Mesenchymal stem cell (in vitro differentiated cells and primary cell): Measurements from ENCODE around the gene RANBP10.

ENCODE experiments used
- DNase-seq: peaks from one replicate; pipeline ENCODE4 v3.0.0-alpha.2; 2013
- H2AFZ ChIP-seq: one replicate; pipeline ENCODE4 v1.6.1; 2013; ENCODE audit warnings: low read depth, mild to moderate bottlenecking, control low read depth, inconsistent platforms, low read length, moderate library complexity
- H2AK5ac ChIP-seq: 2 replicates; pipeline ENCODE4 v1.6.1; 2013; ENCODE audit warnings: low read length, moderate library complexity, mild to moderate bottlenecking, inconsistent platforms; ENCODE audit not compliant: severe bottlenecking
- H2BK120ac ChIP-seq: one replicate; pipeline ENCODE4 v1.6.1; 2013; ENCODE audit warnings: low read depth, mild to moderate bottlenecking, inconsistent platforms, low read length, moderate library complexity
- H2BK12ac ChIP-seq, 2 experiments: one replicate each; pipeline ENCODE4 v1.6.1; 2013; ENCODE audit warnings: inconsistent platforms in 2 of 2, low read length in 2 of 2, mild to moderate bottlenecking in 2 of 2, moderate library complexity in 2 of 2, control low read depth in 1 of 2
- H2BK15ac ChIP-seq: one replicate; pipeline ENCODE4 v1.6.1; 2013; ENCODE audit warnings: mild to moderate bottlenecking, low read depth, inconsistent platforms; ENCODE audit not compliant: poor library complexity, severe bottlenecking
- H2BK5ac ChIP-seq: 2 replicates; pipeline ENCODE4 v1.6.1; 2013; ENCODE audit warnings: low read depth, mild to moderate bottlenecking, low read length, control low read depth, inconsistent platforms; ENCODE audit not compliant: poor library complexity, severe bottlenecking
- H3K14ac ChIP-seq, 2 experiments: one replicate each; pipeline ENCODE4 v1.6.1; 2013; ENCODE audit warnings: inconsistent platforms in 2 of 2, low read length in 2 of 2, control low read depth in 1 of 2, mild to moderate bottlenecking in 1 of 2, moderate library complexity in 1 of 2
- H3K18ac ChIP-seq, 2 experiments: one replicate each; pipeline ENCODE4 v1.6.1; 2013; ENCODE audit warnings: inconsistent platforms in 2 of 2, low read length in 2 of 2, control low read depth in 1 of 2, low read depth in 1 of 2, mild to moderate bottlenecking in 1 of 2
- H3K23ac ChIP-seq, 2 experiments: one replicate each; pipeline ENCODE4 v1.6.1; 2013; ENCODE audit warnings: inconsistent platforms in 2 of 2, low read length in 2 of 2, mild to moderate bottlenecking in 2 of 2, moderate library complexity in 2 of 2, control low read depth in 1 of 2
- H3K27ac ChIP-seq: 2 replicates; pipeline ENCODE4 v1.5.1; 2013; ENCODE audit warnings: mild to moderate bottlenecking, moderate library complexity, low read length, control low read depth, inconsistent platforms; ENCODE audit not compliant: poor library complexity, severe bottlenecking
- H3K27me3 ChIP-seq, 2 experiments: 2 replicates each; pipeline versions ENCODE4 v1.6.1 to v1.7.0; 2013; ENCODE audit warnings: low read length in 2 of 2, mild to moderate bottlenecking in 2 of 2, moderate library complexity in 2 of 2, control low read depth in 1 of 2, inconsistent platforms in 1 of 2; ENCODE audit not compliant: control insufficient read depth in 1 of 2, insufficient read depth in 1 of 2
- H3K36me3 ChIP-seq, 2 experiments: 2 replicates each; pipeline versions ENCODE4 v1.6.1 to v1.7.0; 2013; ENCODE audit warnings: low read length in 2 of 2, control low read depth in 1 of 2, inconsistent platforms in 1 of 2, low read depth in 1 of 2, mild to moderate bottlenecking in 1 of 2; ENCODE audit not compliant: insufficient read depth in 2 of 2, control insufficient read depth in 1 of 2
- H3K4ac ChIP-seq, 2 experiments: one replicate each; pipeline ENCODE4 v1.6.1; 2013; ENCODE audit warnings: inconsistent platforms in 2 of 2, low read length in 2 of 2, mild to moderate bottlenecking in 2 of 2, moderate library complexity in 2 of 2, control low read depth in 1 of 2, low read depth in 1 of 2
- H3K4me1 ChIP-seq: 2 replicates; pipeline ENCODE4 v1.6.1; 2013; ENCODE audit warnings: low read depth, low read length, control low read depth; ENCODE audit not compliant: control insufficient read depth, insufficient read depth
- H3K4me2 ChIP-seq: 2 replicates; pipeline ENCODE4 v1.6.1; 2013; ENCODE audit warnings: low read length, mild to moderate bottlenecking, inconsistent platforms; ENCODE audit not compliant: poor library complexity, severe bottlenecking
- H3K4me3 ChIP-seq, 2 experiments: 2 replicates each; pipeline versions ENCODE4 v1.5.1 to v1.7.0; 2013; ENCODE audit warnings: low read length in 2 of 2, mild to moderate bottlenecking in 2 of 2, control low read depth in 1 of 2, low read depth in 1 of 2; ENCODE audit not compliant: insufficient read depth in 1 of 2
- H3K79me1 ChIP-seq: replicated peaks from 2 replicates; pipeline ENCODE4 v1.6.1; 2013; ENCODE audit warnings: mild to moderate bottlenecking, control low read depth, low read length, inconsistent platforms; ENCODE audit not compliant: poor library complexity, severe bottlenecking
- H3K9ac ChIP-seq: 2 replicates; pipeline ENCODE4 v1.7.0; 2013; ENCODE audit warnings: mild to moderate bottlenecking, low read length, moderate library complexity
- H3K9me3 ChIP-seq: 2 replicates; pipeline ENCODE4 v1.7.0; 2013; ENCODE audit warnings: mild to moderate bottlenecking, low read length; ENCODE audit not compliant: control insufficient read depth
- H4K8ac ChIP-seq: one replicate; pipeline ENCODE4 v1.6.1; 2013; ENCODE audit warnings: inconsistent platforms, mild to moderate bottlenecking, low read length, moderate library complexity
- H4K91ac ChIP-seq: one replicate; pipeline ENCODE4 v1.6.1; 2013; ENCODE audit warnings: mild to moderate bottlenecking, low read length, inconsistent platforms
- WGBS: methylation state at CpG from one replicate; pipeline ENCODE4 v1.1.7; 2013; ENCODE audit warnings: mixed read lengths; 5-methylcytosine and 5-hydroxymethylcytosine counted together

RANBP10 gene

DNA sequence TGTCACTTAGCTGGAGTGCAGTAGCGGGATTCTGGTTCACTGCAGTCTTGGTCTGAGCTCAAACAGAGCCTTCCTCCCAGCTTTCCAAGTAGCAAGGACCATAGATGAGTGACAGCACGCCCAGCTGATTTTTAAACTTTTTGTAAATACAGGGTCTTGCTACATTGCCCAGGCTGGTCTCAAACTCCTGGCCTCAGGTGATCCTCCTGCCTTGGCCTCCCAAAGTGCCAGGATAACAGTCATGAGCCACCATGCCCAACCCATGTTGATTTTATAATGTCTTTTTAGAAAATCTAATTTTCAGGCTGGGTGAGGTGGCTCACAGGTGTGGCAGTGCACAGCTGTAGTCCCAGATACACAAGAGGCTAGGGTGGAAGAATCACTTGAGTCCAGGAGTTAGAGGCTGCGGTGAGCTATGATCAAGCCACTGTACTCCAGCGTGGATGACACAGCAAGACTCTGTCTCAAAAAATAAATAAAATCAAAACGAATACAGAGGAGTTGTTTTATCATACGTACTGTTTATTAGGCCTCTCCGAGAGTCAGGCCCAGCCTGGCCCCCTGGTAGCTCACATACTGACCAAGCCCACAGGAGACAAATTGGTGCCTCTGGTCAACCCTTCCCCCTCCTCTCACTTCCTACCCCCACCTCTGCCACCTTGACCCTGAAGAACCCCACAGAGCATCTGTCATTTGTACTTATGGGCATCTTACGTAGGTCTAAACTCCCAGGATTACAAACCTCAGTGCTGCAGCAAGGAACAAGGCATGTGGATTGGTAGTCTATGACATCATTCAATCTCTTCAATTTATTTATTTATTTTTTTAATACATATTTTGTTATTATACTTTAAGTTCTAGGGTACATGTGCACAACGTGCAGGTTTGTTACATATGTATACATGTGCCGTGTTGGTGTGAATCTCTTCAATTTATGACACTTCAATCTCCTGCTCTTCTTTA lies 126.1 kb downstream of the RANBP10 start:
- Histone ChIP-seq H3K9ac (no peak overlapping the region), H3K4me2 (no peak overlapping the region), H3K14ac (no peak overlapping the region), H3K4me1 (peaks cover 2% of the 10 kb centered on the region), H3K36me3 (peaks cover 27 to 40% of the 10 kb centered on the region in 2 experiments), H2BK120ac (no peak overlapping the region), H3K27ac (no peak overlapping the region), H4K8ac (no peak overlapping the region), H3K18ac (no peak overlapping the region), H4K91ac (no peak overlapping the region), H3K23ac (no peak overlapping the region), H3K27me3 (no peaks in the 10 kb centered on the region), H3K4ac (no peak overlapping the region), H3K9me3 (no peaks in the 10 kb centered on the region), H2AFZ (no peak overlapping the region), H2AK5ac (no peak overlapping the region), H2BK15ac (no peak overlapping the region), H3K79me1 (peaks cover 18% of the 10 kb centered on the region), H2BK12ac (no peak overlapping the region), H3K4me3 (no peak overlapping the region), H2BK5ac (no peak overlapping the region)
- WGBS, result 97% methylated on average over 8 of the region's 10 CpGs
- DNase-seq, result no peak

DNA sequence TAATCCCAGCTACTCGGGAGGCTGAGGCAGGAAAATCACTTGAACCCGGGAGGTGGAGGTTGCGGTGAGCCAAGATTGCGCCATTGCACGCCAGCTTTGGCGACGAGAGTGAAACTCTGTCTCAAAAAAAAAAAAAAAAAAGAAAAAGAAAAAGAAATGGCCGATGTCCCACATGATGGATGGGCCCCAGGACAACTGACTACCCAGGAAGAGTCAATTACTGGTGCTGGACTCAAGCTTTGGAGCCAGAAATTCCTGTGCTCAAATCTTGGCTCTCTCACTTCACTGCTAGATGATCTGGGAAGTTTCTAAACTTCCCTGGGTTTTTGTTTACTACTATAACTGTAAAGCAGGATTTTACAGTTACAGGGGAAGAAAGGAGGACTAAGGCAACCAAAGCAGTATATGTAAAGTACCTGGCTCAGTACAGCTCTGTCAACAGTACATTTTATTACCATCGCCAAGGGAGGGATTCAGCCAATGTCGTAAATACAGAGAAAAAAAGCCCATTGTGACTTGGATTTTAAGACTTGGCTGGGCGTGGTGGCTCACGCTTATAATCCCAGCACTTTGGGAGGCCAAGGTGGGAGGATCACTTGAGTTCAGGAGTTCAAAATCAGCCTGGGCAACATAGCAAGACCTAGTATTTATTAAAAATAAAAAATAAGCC lies 127.9 kb downstream of the RANBP10 start:
- peaks cover 28 to 30% of the 10 kb centered on the region in 2 experiments for H3K36me3 ChIP-seq
- H3K27me3 ChIP-seq, result no peaks in the 10 kb centered on the region
- H2AFZ ChIP-seq, result no peak overlapping the region
- H2BK120ac ChIP-seq, result no peak overlapping the region
- H3K14ac ChIP-seq, result no peak overlapping the region
- DNase-seq, result no peak
- H3K4ac ChIP-seq, result no peak overlapping the region
- no peak overlapping the region for H3K27ac ChIP-seq
- H2BK12ac ChIP-seq, result no peak overlapping the region
- no peak overlapping the region for H2BK5ac ChIP-seq
- H3K4me3 ChIP-seq, result no peak overlapping the region
- peaks cover 13% of the 10 kb centered on the region for H3K79me1 ChIP-seq
- no peak overlapping the region for H3K23ac ChIP-seq
- H3K9me3 ChIP-seq, result no peaks in the 10 kb centered on the region
- no peak overlapping the region for H4K91ac ChIP-seq
- no peak overlapping the region for H2BK15ac ChIP-seq
- H4K8ac ChIP-seq, result no peak overlapping the region
- peaks cover 14% of the 10 kb centered on the region for H3K4me1 ChIP-seq
- H3K9ac ChIP-seq, result no peak overlapping the region
- no peak overlapping the region for H3K18ac ChIP-seq
- no peak overlapping the region for H3K4me2 ChIP-seq
- H2AK5ac ChIP-seq, result no peak overlapping the region
- 97% methylated on average over 12 of the region's 12 CpGs for WGBS

DNA sequence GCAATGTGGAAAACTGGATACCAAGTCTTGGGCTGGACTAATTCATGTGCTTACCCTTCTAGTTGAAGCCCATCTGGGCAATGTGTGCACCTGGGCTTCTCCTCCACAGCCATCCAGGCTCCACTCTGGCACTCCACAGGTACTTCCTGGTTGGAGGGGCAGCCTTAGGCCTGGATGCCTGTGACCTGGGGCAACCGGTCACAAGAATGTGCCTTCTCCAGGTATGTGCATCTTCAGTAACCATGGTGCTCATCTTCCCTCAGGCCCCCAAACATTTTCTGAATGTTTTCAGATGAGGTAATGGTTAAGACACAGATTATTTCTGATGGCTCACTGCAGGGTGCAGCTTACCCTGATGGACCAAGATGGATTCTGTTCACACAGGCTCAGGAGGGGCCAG lies 128.6 kb downstream of the RANBP10 start:
- Histone ChIP-seq H3K4me2 (no peak overlapping the region), H3K27ac (no peak overlapping the region), H2BK5ac (no peak overlapping the region), H2AK5ac (no peak overlapping the region), H4K91ac (no peak overlapping the region), H3K23ac (no peak overlapping the region), H3K79me1 (peaks cover 11% of the 10 kb centered on the region), H2AFZ (no peak overlapping the region), H2BK15ac (no peak overlapping the region), H3K4me1 (peaks cover 21% of the 10 kb centered on the region), H3K36me3 (peaks cover 21 to 30% of the 10 kb centered on the region in 2 experiments), H2BK120ac (no peak overlapping the region), H3K9ac (no peak overlapping the region), H3K4ac (no peak overlapping the region), H3K18ac (no peak overlapping the region), H4K8ac (no peak overlapping the region), H3K9me3 (no peaks in the 10 kb centered on the region), H3K27me3 (no peaks in the 10 kb centered on the region), H3K14ac (no peak overlapping the region), H3K4me3 (no peak overlapping the region), H2BK12ac (no peak overlapping the region)
- WGBS, result 87% methylated on average over 1 of the region's 1 CpG
- DNase-seq, result no peak

DNA sequence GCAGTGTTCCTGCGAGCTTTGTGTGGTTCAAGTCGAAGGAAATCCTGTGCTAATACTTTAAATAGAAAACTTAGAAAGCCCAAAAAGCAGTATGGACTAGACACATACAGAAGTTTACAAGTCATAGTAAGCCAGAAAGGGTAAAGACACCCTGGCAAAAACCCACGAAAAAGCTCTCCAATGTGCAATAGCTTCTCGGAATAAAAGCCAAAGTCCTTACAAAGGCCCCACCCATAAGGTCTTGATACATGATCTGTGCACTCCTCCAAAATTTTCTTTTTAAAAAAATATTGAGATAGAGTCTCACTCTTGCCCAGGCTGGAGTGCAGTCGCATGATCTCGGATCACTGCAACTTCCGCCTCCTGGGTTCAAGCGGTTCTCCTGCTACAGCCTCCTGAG lies 129.4 kb downstream of the RANBP10 start:
- H2BK15ac ChIP-seq, result no peak overlapping the region
- H3K14ac ChIP-seq, result no peak overlapping the region
- H3K4me1 ChIP-seq, result peaks cover 24% of the 10 kb centered on the region
- no peak overlapping the region for H2AK5ac ChIP-seq
- H3K4me2 ChIP-seq, result no peak overlapping the region
- no peak overlapping the region for H3K27ac ChIP-seq
- no peak overlapping the region for H4K91ac ChIP-seq
- H3K27me3 ChIP-seq, result no peaks in the 10 kb centered on the region
- WGBS, result 99% methylated on average over 8 of the region's 8 CpGs
- H2BK5ac ChIP-seq, result no peak overlapping the region
- H3K18ac ChIP-seq, result no peak overlapping the region
- H4K8ac ChIP-seq, result no peak overlapping the region
- no peaks in the 10 kb centered on the region for H3K9me3 ChIP-seq
- H3K79me1 ChIP-seq, result peaks cover 13% of the 10 kb centered on the region
- H3K36me3 ChIP-seq, result peaks cover 14 to 28% of the 10 kb centered on the region in 2 experiments
- H3K4ac ChIP-seq, result no peak overlapping the region
- no peak overlapping the region for H2AFZ ChIP-seq
- no peak for DNase-seq
- H3K4me3 ChIP-seq, result no peak overlapping the region
- H2BK12ac ChIP-seq, result no peak overlapping the region
- H3K23ac ChIP-seq, result no peak overlapping the region
- H2BK120ac ChIP-seq, result no peak overlapping the region
- no peak overlapping the region for H3K9ac ChIP-seq
